HG03520 (cell line): Measurements from ENCODE around the gene PUS10.
A peak's percentile ranks its signal among the peaks of the same experiment; 100 is the strongest.
"Not testable (repeated sequence)": the region's sequence is repeated elsewhere in the genome, so short reads cannot be mapped to it uniquely, and the experiment has no call there.

Experiments used
- ATAC-seq: cut with Tn5 transposase; IDR thresholded peaks from one replicate; pipeline ENCODE4 v1.9.1; 2021; ENCODE audit warnings: mild to moderate bottlenecking, moderate library complexity; ENCODE audit not compliant: unreplicated experiment

The PUS10 gene

GRCh38 chr2:61017556-61018317 is at the start of gene PUS10, which contains the start of gene PEX13:
TSS of gene PUS10 (minus strand) at chr2:61018255. CDS start at chr2:61011890, 6,365 bp downstream.
TSS of gene PEX13 (plus strand) at chr2:61017720. CDS start at chr2:61017760, 40 bp downstream.
- ATAC-seq, result peak; percentile 60

- peak; percentile 97 for ATAC-seq
Observed at GRCh38 chr2:61065714-61066709, 48.0 kb upstream of the PUS10 start, which contains the start of gene SANBR. TSS of gene SANBR (plus strand) at chr2:61065871. CDS start at chr2:61070351, 4,480 bp downstream.

- no peak for ATAC-seq
Observed at GRCh38 chr2:61059382-61059781, 41.3 kb upstream of the PUS10 start.

GRCh38 chr2:61057562-61057961 is 39.5 kb upstream of the PUS10 start:
- no peak for ATAC-seq

GRCh38 chr2:61055557-61055956 is 37.5 kb upstream of the PUS10 start:
- ATAC-seq, result no peak

GRCh38 chr2:61045999-61046398 is 27.9 kb upstream of the PUS10 start:
- ATAC-seq, result no peak

GRCh38 chr2:61045226-61045625 is 27.2 kb upstream of the PUS10 start:
- no peak for ATAC-seq

- no peak for ATAC-seq
Observed at GRCh38 chr2:61044636-61045035, 26.6 kb upstream of the PUS10 start.

- no peak for ATAC-seq
Observed at GRCh38 chr2:61042807-61043206, 24.8 kb upstream of the PUS10 start.

GRCh38 chr2:61036643-61037042 is 18.6 kb upstream of the PUS10 start:
- ATAC-seq, result not testable (repeated sequence)

- ATAC-seq, result not testable (repeated sequence)
Observed at GRCh38 chr2:61034592-61034991, 16.5 kb upstream of the PUS10 start.

- ATAC-seq, result no peak
Observed at GRCh38 chr2:61029533-61029932, 11.5 kb upstream of the PUS10 start.

- no peak for ATAC-seq
Observed at GRCh38 chr2:61023670-61024069, 5.6 kb upstream of the PUS10 start.

- ATAC-seq, result no peak
Observed at GRCh38 chr2:61021228-61021660, 3.2 kb upstream of the PUS10 start.

GRCh38 chr2:61018798-61019197 is 743 bp upstream of the PUS10 start:
- ATAC-seq, result no peak

- no peak for ATAC-seq
Observed at GRCh38 chr2:61018318-61018755, 282 bp upstream of the PUS10 start.

- peak; percentile 49 for ATAC-seq
Observed at GRCh38 chr2:61017003-61017555, 976 bp downstream of the PUS10 start.

- peak; percentile 9 for ATAC-seq
Observed at GRCh38 chr2:61016392-61017002, 1.6 kb downstream of the PUS10 start.

GRCh38 chr2:61015976-61016375 is 2.1 kb downstream of the PUS10 start:
- ATAC-seq, result no peak

GRCh38 chr2:61014763-61015162 is 3.3 kb downstream of the PUS10 start:
- no peak for ATAC-seq

- no peak for ATAC-seq
Observed at GRCh38 chr2:61013382-61013781, 4.7 kb downstream of the PUS10 start.
